RWPE2 (cell line): ENCODE measurements around the gene RABL6.
"Not testable (repeated sequence)": the region's sequence is repeated elsewhere in the genome, so short reads cannot be mapped to it uniquely, and the experiment has no call there.

Source experiments
- ATAC-seq: fragments of 200-7000 bp; cut with Tn5 transposase; 3 replicates; pipeline ENCODE4 v1.9.1; 2021; ENCODE audit warnings: low read depth
- DNase-seq: peaks from one replicate; pipeline ENCODE4 v3.0.0-alpha.2; 2020; ENCODE audit warnings: low spot score
- H3K27ac ChIP-seq: fragments of 450-650 bp; 2 replicates; pipeline ENCODE4 v1.5.1; 2017; ENCODE audit warnings: mild to moderate bottlenecking; ENCODE audit not compliant: poor library complexity, severe bottlenecking
- H3K27me3 ChIP-seq: fragments of 250-450 bp; sonication (Bioruptor Pico); 2 replicates; pipeline ENCODE4 v1.5.1; 2021; ENCODE audit warnings: mild to moderate bottlenecking, moderate library complexity; ENCODE audit not compliant: insufficient read depth, poor library complexity, severe bottlenecking
- H3K36me3 ChIP-seq: fragments of 250-450 bp; sonication (Bioruptor Pico); 2 replicates; pipeline ENCODE4 v1.5.1; 2020; ENCODE audit warnings: low read depth, mild to moderate bottlenecking, moderate library complexity
- H3K4me1 ChIP-seq: fragments of 250-450 bp; sonication (Bioruptor Pico); 2 replicates; pipeline ENCODE4 v1.5.1; 2021; ENCODE audit warnings: mild to moderate bottlenecking, moderate library complexity; ENCODE audit not compliant: insufficient read depth, poor library complexity, severe bottlenecking
- H3K4me3 ChIP-seq: fragments of 250-450 bp; sonication (Bioruptor Pico); 2 replicates; pipeline ENCODE4 v1.5.1; 2021; ENCODE audit warnings: mild to moderate bottlenecking, moderate library complexity; ENCODE audit not compliant: severe bottlenecking
- H3K9me3 ChIP-seq: fragments of 250-450 bp; sonication (Bioruptor Pico); 2 replicates; pipeline ENCODE4 v1.5.1; 2021; ENCODE audit warnings: mild to moderate bottlenecking, moderate library complexity; ENCODE audit not compliant: severe bottlenecking
- CTCF ChIP-seq: fragments of 450-650 bp; IDR thresholded peaks from one replicate; pipeline ENCODE4 v1.5.1; 2017; ENCODE audit warnings: mild to moderate bottlenecking, moderate library complexity; ENCODE audit not compliant: poor library complexity, severe bottlenecking

Gene RABL6

GRCh38 chr9:136865041-136865767, 57.5 kb downstream of the RABL6 start:
- H3K9me3 ChIP-seq, result peaks cover 7% of the 10 kb centered on the region
- peaks cover 34% of the 10 kb centered on the region for H3K36me3 ChIP-seq
- TF ChIP-seq CTCF, result no peak
- no peak for ATAC-seq
- H3K4me1 ChIP-seq, result peaks cover 3% of the 10 kb centered on the region
- no peaks in the 10 kb centered on the region for H3K27me3 ChIP-seq
- H3K27ac ChIP-seq, result peak overlapping the region; percentile 52
- DNase-seq, result peak; percentile 48
- H3K4me3 ChIP-seq, result peak overlapping the region; percentile 46

- peak overlapping the region; percentile 52 for H3K27ac ChIP-seq
- H3K27me3 ChIP-seq, result no peaks in the 10 kb centered on the region
- ATAC-seq, result peak; percentile 22
- peaks cover 3% of the 10 kb centered on the region for H3K4me1 ChIP-seq
- peaks cover 8% of the 10 kb centered on the region for H3K9me3 ChIP-seq
- H3K36me3 ChIP-seq, result peaks cover 34% of the 10 kb centered on the region
- peak; percentile 52 for DNase-seq
- TF ChIP-seq CTCF, result no peak
- peak overlapping the region; percentile 46 for H3K4me3 ChIP-seq
These were observed 58.0 kb downstream of the RABL6 start for GRCh38 chr9:136865768-136866103.

GRCh38 chr9:136866898-136867421, 59.2 kb downstream of the RABL6 start:
- Histone ChIP-seq H3K4me3 (peak overlapping the region; percentile 46), H3K9me3 (peaks cover 17% of the 10 kb centered on the region), H3K36me3 (peaks cover 32% of the 10 kb centered on the region), H3K27ac (peak overlapping the region; percentile 52)
- not testable (repeated sequence) for ATAC-seq, DNase-seq, H3K27me3 ChIP-seq, H3K4me1 ChIP-seq

- Histone ChIP-seq H3K36me3 (peaks cover 27% of the 10 kb centered on the region), H3K4me1 (peaks cover 3% of the 10 kb centered on the region), H3K9me3 (peaks cover 20% of the 10 kb centered on the region), H3K4me3 (no peak overlapping the region), H3K27ac (no peak overlapping the region), H3K27me3 (no peaks in the 10 kb centered on the region)
- DNase-seq (no peak), ATAC-seq (no peak)
- TF ChIP-seq CTCF, result no peak
These were observed 59.7 kb downstream of the RABL6 start for GRCh38 chr9:136867480-136867879.

GRCh38 chr9:136867917-136868316, 60.2 kb downstream of the RABL6 start:
- ATAC-seq (no peak), DNase-seq (no peak)
- no peak for TF ChIP-seq CTCF
- no peaks in the 10 kb centered on the region for H3K27me3 ChIP-seq
- H3K9me3 ChIP-seq, result peaks cover 24% of the 10 kb centered on the region
- no peak overlapping the region for H3K4me3 ChIP-seq
- H3K27ac ChIP-seq, result no peak overlapping the region
- H3K4me1 ChIP-seq, result peaks cover 3% of the 10 kb centered on the region
- peaks cover 23% of the 10 kb centered on the region for H3K36me3 ChIP-seq
